NAMALWA (cell line): ENCODE measurements around the gene RNASEH2C.
"Not testable (repeated sequence)": the region's sequence is repeated elsewhere in the genome, so short reads cannot be mapped to it uniquely, and the experiment has no call there.

Experiments used
- DNase-seq: peaks from one replicate; pipeline ENCODE4 v3.0.0-alpha.2; 2015; ENCODE audit warnings: low spot score

RNASEH2C gene

DNA sequence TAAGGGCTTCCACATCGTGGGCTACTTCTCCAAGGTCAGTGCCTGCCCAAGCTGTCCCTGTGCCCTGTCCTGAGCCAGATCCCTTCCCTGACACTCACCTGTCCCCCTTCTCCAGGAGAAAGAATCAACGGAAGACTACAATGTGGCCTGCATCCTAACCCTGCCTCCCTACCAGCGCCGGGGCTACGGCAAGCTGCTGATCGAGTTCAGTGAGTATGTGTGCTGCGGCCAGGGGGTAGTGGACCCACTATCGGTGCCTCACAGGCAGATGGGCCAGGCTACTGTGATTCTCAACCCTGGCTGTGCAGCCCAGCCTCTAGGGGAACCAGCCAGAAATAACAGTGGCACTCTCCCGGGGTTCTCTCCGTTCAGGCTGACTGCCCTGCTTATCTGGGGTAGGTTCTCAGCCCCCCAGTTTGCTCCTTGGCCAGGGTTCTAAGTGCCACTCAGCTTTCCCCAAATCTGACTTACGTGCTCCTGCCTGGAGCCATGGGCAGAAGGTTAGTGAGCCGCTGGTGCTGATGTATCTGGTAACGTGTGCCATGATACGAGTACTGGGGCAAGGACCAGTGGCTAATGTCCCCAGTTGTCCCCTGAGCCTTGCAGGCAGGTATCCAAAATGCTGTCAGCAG, 3.7 kb downstream of the RNASEH2C start:
- DNase-seq = no peak

DNA sequence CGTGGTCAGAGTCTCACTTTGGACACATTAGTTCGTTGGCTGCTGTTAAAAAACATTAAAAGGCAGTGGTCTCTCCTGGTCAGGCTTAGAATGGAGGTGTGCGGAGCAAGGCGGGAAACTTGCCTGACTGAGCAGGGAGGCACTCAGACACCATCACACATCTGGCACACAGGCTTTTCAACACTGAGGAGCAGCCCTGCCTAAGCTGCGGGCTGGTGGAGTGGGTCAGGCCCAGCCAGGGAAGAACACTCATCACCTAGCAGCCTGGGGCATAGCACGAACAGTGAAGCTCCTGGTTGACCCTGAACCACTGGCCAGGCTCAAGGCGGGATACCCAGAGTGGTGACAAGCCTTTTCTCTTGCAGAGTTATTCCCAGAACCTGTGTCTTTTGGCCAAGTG, 4.3 kb downstream of the RNASEH2C start:
- DNase-seq = no peak

GRCh38 chr11:65714433-65714832, 6.2 kb downstream of the RNASEH2C start:
- no peak for DNase-seq

DNA sequence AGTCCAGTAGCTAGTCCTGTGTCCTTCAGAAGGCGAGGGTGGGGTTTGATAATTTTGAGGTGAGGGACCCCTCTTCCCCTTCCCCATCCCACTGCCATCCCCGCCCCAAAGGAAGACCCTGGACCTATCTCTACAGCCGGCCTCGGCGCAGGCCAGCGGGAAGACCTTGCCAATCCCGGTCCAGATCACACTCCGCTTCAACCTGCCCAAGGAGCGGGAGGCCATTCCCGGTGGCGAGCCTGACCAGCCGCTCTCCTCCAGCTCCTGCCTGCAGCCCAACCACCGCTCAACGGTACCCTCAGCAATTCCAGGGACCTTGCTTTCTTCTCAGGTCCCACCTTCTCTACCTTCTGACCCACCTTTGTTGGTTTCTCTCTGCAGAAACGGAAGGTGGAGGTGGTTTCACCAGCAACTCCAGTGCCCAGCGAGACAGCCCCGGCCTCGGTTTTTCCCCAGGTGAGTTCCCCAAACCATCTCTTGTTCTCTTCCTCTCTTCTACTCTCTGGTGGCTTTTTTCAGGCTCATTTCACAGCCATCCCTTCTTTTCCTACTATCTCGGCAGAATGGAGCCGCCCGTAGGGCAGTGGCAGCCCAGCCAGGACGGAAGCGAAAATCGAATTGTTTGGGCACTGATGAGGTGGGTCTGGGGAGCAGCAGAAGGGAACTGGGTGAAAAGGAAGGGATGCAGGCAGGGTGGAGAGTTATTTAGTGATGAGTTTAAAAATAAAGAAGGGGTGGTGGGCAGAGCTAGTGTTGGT, 7.2 kb downstream of the RNASEH2C start:
- DNase-seq = no peak

DNA sequence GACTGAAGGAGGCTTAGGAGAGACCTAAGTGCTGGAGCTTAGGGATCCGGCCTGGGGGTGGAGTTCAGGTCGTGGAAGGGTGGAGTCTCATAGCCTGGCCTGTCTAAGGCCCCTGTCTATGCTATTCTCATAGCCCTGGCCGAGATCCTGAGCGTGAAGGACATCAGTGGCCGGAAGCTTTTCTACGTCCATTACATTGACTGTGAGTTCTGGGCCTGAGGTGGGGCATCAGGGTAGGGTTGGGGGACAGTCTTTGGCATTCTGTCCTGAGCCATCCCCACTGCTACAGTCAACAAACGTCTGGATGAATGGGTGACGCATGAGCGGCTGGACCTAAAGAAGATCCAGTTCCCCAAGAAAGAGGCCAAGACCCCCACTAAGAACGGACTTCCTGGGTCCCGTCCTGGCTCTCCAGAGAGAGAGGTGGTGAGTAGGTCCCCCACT, 7.9 kb downstream of the RNASEH2C start:
- DNase-seq = no peak

GRCh38 chr11:65711785-65712632, 8.6 kb downstream of the RNASEH2C start, which contains the start of gene KAT5:
Gene KAT5 (plus strand): TSS chr11:65712252. CDS start chr11:65712268, 16 bp downstream.
- peak; percentile 98 for DNase-seq

GRCh38 chr11:65710421-65710820, 10.2 kb downstream of the RNASEH2C start:
- no peak for DNase-seq

GRCh38 chr11:65709661-65710060, 10.9 kb downstream of the RNASEH2C start:
- DNase-seq = no peak

DNA sequence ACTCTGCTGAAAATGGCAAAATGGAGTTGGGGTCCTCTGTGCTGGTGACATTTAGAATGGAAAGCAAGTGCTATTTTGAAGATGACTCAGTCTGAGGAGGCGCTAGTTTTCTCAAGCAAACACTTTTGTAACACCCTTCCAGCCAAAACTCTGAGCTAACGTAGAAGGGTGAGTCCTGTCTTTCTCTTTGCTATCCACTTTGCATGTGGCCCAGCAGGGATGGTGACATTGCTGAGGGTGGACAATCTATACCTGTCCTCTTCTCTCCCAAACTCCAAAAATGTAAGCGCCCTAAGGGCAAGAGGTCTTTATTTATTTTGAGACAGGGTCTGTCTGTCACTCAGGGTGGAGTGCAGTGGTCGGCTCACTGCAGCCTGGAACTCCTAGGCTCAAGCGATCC, 12.1 kb downstream of the RNASEH2C start:
- DNase-seq = no peak

- DNase-seq = not testable (repeated sequence)
These were observed 13.6 kb downstream of the RNASEH2C start for GRCh38 chr11:65707002-65707401.

GRCh38 chr11:65706303-65706763, 14.3 kb downstream of the RNASEH2C start:
- DNase-seq = peak; percentile 91

GRCh38 chr11:65703846-65704245, 16.8 kb downstream of the RNASEH2C start:
- DNase-seq = no peak

DNA sequence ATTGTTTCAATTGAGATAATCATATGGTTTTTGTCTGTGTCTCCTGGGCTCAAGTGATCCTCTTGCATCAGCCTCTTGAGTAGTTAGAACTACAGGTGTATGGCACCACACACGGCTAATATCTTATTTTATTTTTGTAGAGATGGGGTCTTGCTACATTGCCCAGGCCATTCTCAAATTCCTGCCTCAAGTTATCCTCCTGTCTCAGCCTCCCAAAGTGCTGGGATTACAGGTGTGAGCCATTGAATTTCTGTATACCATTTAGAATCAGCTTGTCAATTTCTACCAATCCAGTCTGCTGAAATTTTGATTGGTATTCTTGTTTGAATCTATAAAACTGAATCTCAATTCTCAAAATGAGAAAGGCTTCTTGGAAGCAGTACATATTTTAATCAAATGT, 18.9 kb downstream of the RNASEH2C start:
- DNase-seq = no peak

DNA sequence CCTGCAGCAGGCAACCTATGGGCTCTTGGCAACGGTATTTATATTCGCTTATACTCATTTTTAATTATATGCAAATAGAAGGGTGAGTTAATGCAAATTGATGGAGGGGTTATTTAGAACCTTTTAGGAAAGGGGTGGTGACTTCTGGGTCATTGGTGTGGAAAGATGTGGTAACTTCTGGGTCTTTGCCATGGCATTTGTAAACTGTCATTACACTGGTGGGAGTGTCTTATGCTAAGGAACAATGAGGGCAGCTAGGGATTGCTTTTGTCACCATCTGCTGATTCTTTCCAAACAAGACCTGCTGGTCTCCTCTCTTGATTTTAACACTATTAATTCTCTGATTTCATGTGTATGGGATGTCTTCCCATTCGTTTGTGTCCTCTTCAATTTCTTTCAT, 20.2 kb downstream of the RNASEH2C start:
- DNase-seq = peak; percentile 91

DNA sequence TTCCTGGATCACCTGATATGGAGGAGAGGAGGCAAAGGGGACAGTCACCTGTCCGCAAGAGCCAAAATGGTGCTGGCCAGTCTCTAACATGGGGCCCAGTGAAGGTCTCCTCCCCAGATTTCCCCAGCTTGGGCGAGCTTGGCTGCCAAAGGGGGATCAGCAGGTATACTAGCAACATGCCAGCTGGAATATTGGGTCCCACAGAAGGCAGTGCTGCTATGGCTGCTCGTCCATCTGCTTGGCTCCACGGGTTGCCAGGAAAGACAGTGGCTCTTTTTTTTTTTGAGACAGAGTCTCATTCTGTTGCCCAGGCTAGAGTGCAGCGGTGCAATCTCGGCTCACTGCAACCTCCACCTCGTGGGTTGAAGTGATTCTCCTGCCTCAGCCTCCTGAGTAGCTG, 21.3 kb downstream of the RNASEH2C start:
- DNase-seq = no peak

DNA sequence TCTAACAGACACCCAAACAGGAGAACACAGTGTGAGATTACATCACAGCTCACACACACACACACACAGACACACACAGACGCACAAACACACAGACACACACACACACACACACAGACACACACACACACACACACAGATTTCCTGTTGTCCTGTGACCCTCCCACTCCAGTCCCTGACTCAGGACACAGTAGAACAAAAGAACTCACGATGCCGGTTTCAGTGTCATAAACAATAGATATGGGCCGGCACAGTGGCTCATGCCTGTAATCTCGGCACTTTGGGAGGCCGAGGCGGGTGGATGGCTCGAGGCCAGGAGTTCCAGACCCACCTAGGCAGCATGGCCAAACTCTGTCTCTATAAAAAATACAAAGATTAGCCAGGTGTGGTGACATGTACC, 22.4 kb downstream of the RNASEH2C start:
- no peak for DNase-seq

DNA sequence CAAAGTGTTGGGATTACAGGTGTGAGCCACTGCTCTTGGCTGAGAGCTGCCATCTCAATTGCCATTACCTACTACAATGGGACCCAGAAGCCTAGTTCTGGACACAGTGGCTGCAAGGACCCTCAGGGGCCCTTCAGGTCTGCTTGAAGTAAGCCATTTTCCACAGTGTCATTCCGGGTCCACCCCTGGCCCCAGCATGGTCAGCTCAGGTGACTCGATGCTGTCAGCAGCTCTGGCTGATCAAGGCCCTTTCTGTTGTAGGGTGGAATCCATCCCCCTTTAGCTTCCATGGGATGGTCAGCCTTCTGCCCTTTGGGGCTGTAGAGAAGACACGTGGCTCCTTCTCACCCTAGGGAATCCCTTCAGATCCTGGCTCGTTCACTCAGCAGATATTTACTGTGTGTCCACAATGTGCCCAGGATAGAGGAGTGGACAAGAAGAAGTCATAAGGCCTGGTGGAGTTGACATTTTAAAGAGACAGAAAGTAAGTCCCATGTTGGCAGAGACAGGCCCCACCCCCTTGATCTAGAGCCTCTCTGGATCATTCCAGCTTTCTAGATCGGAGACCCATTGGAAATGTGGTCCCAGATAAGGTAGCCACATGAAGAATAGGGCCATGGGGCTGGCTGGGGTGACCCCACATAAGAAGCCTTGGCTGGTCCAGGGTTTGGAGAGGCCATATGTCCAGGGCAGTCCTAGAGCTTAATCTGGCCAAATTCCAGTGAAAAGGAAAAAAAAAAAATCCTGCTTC, 23.6 kb downstream of the RNASEH2C start:
- DNase-seq = no peak

- no peak for DNase-seq
These were observed 24.9 kb downstream of the RNASEH2C start for GRCh38 chr11:65695459-65696241.

- DNase-seq = no peak
These were observed 28.2 kb downstream of the RNASEH2C start for GRCh38 chr11:65692367-65692766.

DNA sequence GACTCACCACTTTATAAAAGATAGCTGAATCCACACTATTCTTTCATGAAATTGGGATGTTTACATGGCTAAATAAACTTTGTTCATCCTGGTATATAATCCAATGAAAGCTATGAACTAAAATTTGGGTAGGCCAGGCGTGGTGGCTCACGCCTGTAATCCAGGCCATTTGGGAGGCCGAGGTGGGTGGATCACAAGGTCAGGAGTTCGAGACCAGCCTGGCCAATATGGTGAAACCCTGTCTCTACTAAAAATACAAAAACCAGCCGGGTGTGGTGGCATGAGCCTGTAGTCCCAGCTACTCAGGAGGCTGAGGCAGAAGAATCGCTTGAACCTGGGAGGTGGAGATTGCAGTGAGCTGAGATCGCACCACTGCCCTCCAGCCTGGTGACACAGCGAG, 28.8 kb downstream of the RNASEH2C start:
- DNase-seq = not testable (repeated sequence)

GRCh38 chr11:65685981-65686380, 34.6 kb downstream of the RNASEH2C start:
- DNase-seq = no peak
